HepG2 (cell line): ENCODE data around the gene FAM180A. TPM values are rescaled to one million over a fixed set of nuclear protein-coding genes. Genes with fewer than 3 reads are reported as not detected.

ENCODE experiments used
- ATAC-seq: fragments of 200-7000 bp; cut with Tn5 transposase; 3 replicates; pipeline ENCODE4 v1.9.1; 2020; ENCODE audit warnings: mild to moderate bottlenecking, moderate library complexity
- BruUV-seq: library from RNA; stranded (reverse); fragments of 400-500 nt; replicated peaks from 2 replicates; lab custom pipeline; 2021; lab: Mats Ljungman, UMichigan
- CTCF ChIA-PET: fragments of 300-600 bp; formaldehyde crosslinking; extraction: SDS; loops from one replicate; lab custom pipeline; 2021; ENCODE audit warnings: low total read pairs, inconsistent platforms, low intra/inter-chr PET ratio; lab: Yijun Ruan, JAX
- POLR2A ChIA-PET: fragments of 350-600 bp; sonication (Branson Sonifier 250); formaldehyde crosslinking; loops from one replicate; lab custom pipeline; 2020; ENCODE audit warnings: antibody characterized with exemption, inconsistent platforms; lab: Yijun Ruan, JAX
- DNase-seq: peaks from one replicate; pipeline ENCODE4 v3.0.0-alpha.2; 2015; ENCODE audit warnings: low spot score
- FAIRE-seq: peaks from 3 replicates; lab custom pipeline; 2011; peaks lifted over from hg19 to GRCh38; lab: Jason Lieb, UNC
- H2AFZ ChIP-seq: one replicate; pipeline ENCODE4 v1.6.1; 2011; ENCODE audit warnings: low read length, inconsistent platforms
- H3K27ac ChIP-seq: fragments of 300-600 bp; 3 replicates; pipeline ENCODE4 v1.8.0; 2011; ENCODE audit warnings: mixed run types, mild to moderate bottlenecking, mixed read lengths, low read length, inconsistent platforms; ENCODE audit not compliant: insufficient read depth; ENCODE audit errors: extremely low read length
- H3K27me3 ChIP-seq, 2 experiments: fragments of 200-600 bp in 1 of 2; 2 replicates in 1 of 2; 3 replicates in 1 of 2; pipeline versions ENCODE4 v1.6.0 to v1.8.0; 2011; ENCODE audit warnings: low read length in 2 of 2, mild to moderate bottlenecking in 2 of 2, moderate library complexity in 2 of 2, inconsistent platforms in 1 of 2; ENCODE audit not compliant: insufficient read depth in 2 of 2, control insufficient read depth in 1 of 2
- H3K36me3 ChIP-seq, 2 experiments: fragments of 200-600 bp in 1 of 2; replicated peaks in 1 of 2; 2 replicates in 1 of 2; 3 replicates in 1 of 2; pipeline versions ENCODE4 v1.5.1 to v1.8.0; 2011; ENCODE audit warnings: low read length in 2 of 2, inconsistent platforms in 1 of 2; ENCODE audit not compliant: insufficient read depth in 2 of 2, control insufficient read depth in 1 of 2
- H3K4me1 ChIP-seq: 2 replicates; pipeline ENCODE4 v1.5.1; 2012; ENCODE audit warnings: low read length, inconsistent platforms; ENCODE audit not compliant: insufficient read depth
- H3K4me2 ChIP-seq: 2 replicates; pipeline ENCODE4 v1.6.0; 2011; ENCODE audit warnings: low read depth, low read length, inconsistent platforms
- H3K4me3 ChIP-seq, 3 experiments: fragments of 200-600 bp in 1 of 3; sonication (generic), shearing (Covaris generic) in 1 of 3; replicated peaks in 1 of 3; 2 replicates each; pipeline ENCODE4 v1.5.1; 2011 to 2016; ENCODE audit warnings: low read length in 3 of 3, inconsistent platforms in 2 of 3, low read depth in 2 of 3, mild to moderate bottlenecking in 2 of 3, control low read depth in 1 of 3, mixed read lengths in 1 of 3; ENCODE audit not compliant: insufficient read depth in 1 of 3
- H3K79me2 ChIP-seq: one replicate; pipeline ENCODE4 v1.6.1; 2011; ENCODE audit warnings: low read length, inconsistent platforms; ENCODE audit not compliant: insufficient read depth
- H3K9ac ChIP-seq: 2 replicates; pipeline ENCODE4 v1.6.0; 2011; ENCODE audit warnings: mild to moderate bottlenecking, low read depth, low read length, inconsistent platforms; ENCODE audit not compliant: insufficient read depth
- H3K9me3 ChIP-seq: 2 replicates; pipeline ENCODE4 v1.5.1; 2012; ENCODE audit warnings: mild to moderate bottlenecking, low read length
- H4K20me1 ChIP-seq: 2 replicates; pipeline ENCODE4 v1.6.0; 2011; ENCODE audit warnings: inconsistent platforms, mild to moderate bottlenecking, low read length, moderate library complexity; ENCODE audit not compliant: insufficient read depth
- CCDC6 ChIP-seq: sonication (generic); formaldehyde crosslinking; IDR thresholded peaks from 2 replicates; pipeline ENCODE4 v1.8.1; 2022; ENCODE audit warnings: mild to moderate bottlenecking, missing genetic modification reagents, moderate library complexity
- FOSL1 ChIP-seq: sonication (generic); formaldehyde crosslinking; IDR thresholded peaks from 2 replicates; pipeline ENCODE4 v1.9.0; 2021; ENCODE audit warnings: missing genetic modification reagents, borderline replicate concordance
- MBD4 ChIP-seq: IDR thresholded peaks from 2 replicates; pipeline ENCODE4 v1.6.1; 2012; ENCODE audit warnings: low read length, inconsistent platforms, borderline replicate concordance
- NFKB2 ChIP-seq: sonication (generic); formaldehyde crosslinking; IDR thresholded peaks from 2 replicates; pipeline ENCODE4 v1.4.0; 2020; ENCODE audit warnings: missing genetic modification reagents, borderline replicate concordance
- PLSCR1 ChIP-seq: sonication (generic); formaldehyde crosslinking; IDR thresholded peaks from 2 replicates; pipeline ENCODE4 v1.5.0; 2020; ENCODE audit warnings: missing genetic modification reagents, mild to moderate bottlenecking, borderline replicate concordance
- REXO4 ChIP-seq: sonication (generic); formaldehyde crosslinking; IDR thresholded peaks from 2 replicates; pipeline ENCODE4 v1.8.0; 2022; ENCODE audit warnings: missing genetic modification reagents, mild to moderate bottlenecking, borderline replicate concordance
- SNRNP70 ChIP-seq: fragments of 200-400 bp; formaldehyde crosslinking; IDR thresholded peaks from 2 replicates; pipeline ENCODE4 v1.6.1; 2017; ENCODE audit warnings: mild to moderate bottlenecking, low read depth, low read length, moderate library complexity
- THAP9 ChIP-seq: sonication (generic); formaldehyde crosslinking; IDR thresholded peaks from 2 replicates; pipeline ENCODE4; 2020; ENCODE audit warnings: missing genetic modification reagents, mild to moderate bottlenecking, borderline replicate concordance
- TRAFD1 ChIP-seq: sonication (generic); formaldehyde crosslinking; IDR thresholded peaks from 2 replicates; pipeline ENCODE4 v1.5.1; 2020; ENCODE audit warnings: missing genetic modification reagents, mild to moderate bottlenecking, borderline replicate concordance
- ZNF746 ChIP-seq: sonication (generic); formaldehyde crosslinking; IDR thresholded peaks from 2 replicates; pipeline ENCODE4 v1.8.0; 2022; ENCODE audit warnings: mild to moderate bottlenecking, missing genetic modification reagents
- WGBS: methylation state at CpG from one replicate; pipeline ENCODE4 v1.1.6; 2017; ENCODE audit warnings: low lambda C conversion rate; 5-methylcytosine and 5-hydroxymethylcytosine counted together
- in situ Hi-C: cut with HindIII; loops from 2 replicates; pipeline ENCODE4 v1.10.0; 2017; ENCODE audit warnings: low pct_unique_long_range_greater_than_20kb; ENCODE audit not compliant: extremely low pct_ligation_motif_present
- intact Hi-C: fragments of 100-400 bp; cut with micrococcal nuclease; formaldehyde crosslinking; loops from one replicate; pipeline ENCODE4 v1.10.0; 2022; ENCODE audit not compliant: unreplicated experiment
- polyA plus RNA-seq, 8 experiments: library from polyadenylated mRNA; depleted of rRNA in 3 of 8; stranded (reverse) in 7 of 8; unstranded in 1 of 8; fragments of >200 nt; fragmentation: Illumina TruSeq in 4 of 8; extraction: Trizol in 4 of 8; gene quantifications; 2 replicates each; pipeline versions ENCODE4 v1.2.1 to v1.2.3, GENCODE V29; 2011 to 2016; ENCODE audit warnings: low read depth in 4 of 8, missing spikeins in 1 of 8, mixed read lengths in 1 of 8; ENCODE audit not compliant: insufficient read depth in 1 of 8
- total RNA-seq, 5 experiments: library from RNA; depleted of rRNA; stranded (reverse); fragments of >200 nt; fragmentation: Illumina TruSeq; extraction: Trizol; gene quantifications; 2 replicates each; pipeline ENCODE4 v1.2.3, GENCODE V29; 2016; ENCODE audit warnings: low read depth in 1 of 5
- TF ChIP-seq, protein P1 (sequence below): sonication (generic); formaldehyde crosslinking; IDR thresholded peaks from 2 replicates; pipeline ENCODE4 v1.5.0; 2020; ENCODE audit warnings: mild to moderate bottlenecking, missing genetic modification reagents, borderline replicate concordance
- TF ChIP-seq, protein P2 (sequence below): sonication (generic); formaldehyde crosslinking; IDR thresholded peaks from 2 replicates; pipeline ENCODE4 v1.4.0; 2020; ENCODE audit warnings: missing genetic modification reagents

FAM180A gene
- total and polyA plus RNA-seq, 2 of the 13 experiments (the other 11 are each of a cell fraction or from before 2014, with no cell fraction given), result not detected

GRCh38 chr7:135775230-135775629 is 26.6 kb upstream of the FAM180A start:
- no peak overlapping the region for H3K9ac ChIP-seq
- H2AFZ ChIP-seq, result no peak overlapping the region
- intact Hi-C loops (no loop called here), in situ Hi-C loops (no loop called here)
- DNase-seq (no peak), FAIRE-seq (no peak), ATAC-seq (no peak)
- no peak overlapping the region for H3K4me3 ChIP-seq
- ChIA-PET POLR2A (no interaction called here), CTCF (no interaction called here)
- 100% methylated on average over 2 of the region's 2 CpGs for WGBS
- H3K36me3 ChIP-seq, result no peaks in the 10 kb centered on the region
- H3K9me3 ChIP-seq, result peaks cover 7% of the 10 kb centered on the region
- H4K20me1 ChIP-seq, result no peaks in the 10 kb centered on the region
- H3K27ac ChIP-seq, result no peak overlapping the region
- H3K79me2 ChIP-seq, result no peaks in the 10 kb centered on the region
- H3K27me3 ChIP-seq, result peaks cover 0 to 3% of the 10 kb centered on the region in 2 experiments; a peak in 1 of 5 replicates
- no peak overlapping the region for H3K4me2 ChIP-seq
- H3K4me1 ChIP-seq, result 0 out of 2 replicates have a peak, but pooled peaks cover 4% of the 10 kb centered on the region
- BruUV-seq, result no TSS peak
- TF ChIP-seq FOSL1 (CRISPR knock-in tag) (no peak), NFKB2 (CRISPR knock-in tag) (no peak), PLSCR1 (CRISPR knock-in tag) (no peak), THAP9 (CRISPR knock-in tag) (no peak), ZNF746 (CRISPR knock-in tag) (no peak), REXO4 (CRISPR knock-in tag) (no peak), CCDC6 (CRISPR knock-in tag) (no peak), MBD4 (no peak), SNRNP70 (no peak), TRAFD1 (CRISPR knock-in tag) (no peak)
- TF ChIP-seq, protein P1, sequence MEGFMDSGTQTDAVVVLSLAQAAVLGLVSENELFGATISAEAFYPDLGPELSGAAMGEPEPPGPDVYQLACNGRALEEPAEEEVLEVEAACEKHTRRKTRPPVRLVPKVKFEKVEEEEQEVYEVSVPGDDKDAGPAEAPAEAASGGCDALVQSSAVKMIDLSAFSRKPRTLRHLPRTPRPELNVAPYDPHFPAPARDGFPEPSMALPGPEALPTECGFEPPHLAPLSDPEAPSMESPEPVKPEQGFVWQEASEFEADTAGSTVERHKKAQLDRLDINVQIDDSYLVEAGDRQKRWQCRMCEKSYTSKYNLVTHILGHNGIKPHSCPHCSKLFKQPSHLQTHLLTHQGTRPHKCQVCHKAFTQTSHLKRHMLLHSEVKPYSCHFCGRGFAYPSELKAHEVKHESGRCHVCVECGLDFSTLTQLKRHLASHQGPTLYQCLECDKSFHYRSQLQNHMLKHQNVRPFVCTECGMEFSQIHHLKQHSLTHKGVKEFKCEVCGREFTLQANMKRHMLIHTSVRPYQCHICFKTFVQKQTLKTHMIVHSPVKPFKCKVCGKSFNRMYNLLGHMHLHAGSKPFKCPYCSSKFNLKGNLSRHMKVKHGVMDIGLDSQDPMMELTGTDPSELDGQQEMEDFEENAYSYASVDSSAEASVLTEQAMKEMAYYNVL (CRISPR knock-in tag), result no peak
- TF ChIP-seq, protein P2, sequence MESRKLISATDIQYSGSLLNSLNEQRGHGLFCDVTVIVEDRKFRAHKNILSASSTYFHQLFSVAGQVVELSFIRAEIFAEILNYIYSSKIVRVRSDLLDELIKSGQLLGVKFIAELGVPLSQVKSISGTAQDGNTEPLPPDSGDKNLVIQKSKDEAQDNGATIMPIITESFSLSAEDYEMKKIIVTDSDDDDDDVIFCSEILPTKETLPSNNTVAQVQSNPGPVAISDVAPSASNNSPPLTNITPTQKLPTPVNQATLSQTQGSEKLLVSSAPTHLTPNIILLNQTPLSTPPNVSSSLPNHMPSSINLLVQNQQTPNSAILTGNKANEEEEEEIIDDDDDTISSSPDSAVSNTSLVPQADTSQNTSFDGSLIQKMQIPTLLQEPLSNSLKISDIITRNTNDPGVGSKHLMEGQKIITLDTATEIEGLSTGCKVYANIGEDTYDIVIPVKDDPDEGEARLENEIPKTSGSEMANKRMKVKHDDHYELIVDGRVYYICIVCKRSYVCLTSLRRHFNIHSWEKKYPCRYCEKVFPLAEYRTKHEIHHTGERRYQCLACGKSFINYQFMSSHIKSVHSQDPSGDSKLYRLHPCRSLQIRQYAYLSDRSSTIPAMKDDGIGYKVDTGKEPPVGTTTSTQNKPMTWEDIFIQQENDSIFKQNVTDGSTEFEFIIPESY (CRISPR knock-in tag), result no peak
